ENCODE data around the gene PGPEP1.

- TF ChIP-seq SPI1 (IDR thresholded peaks at IDR 0.05; ENCODE audit: borderline replicate concordance, low read depth), result no peak
- no peak for TF ChIP-seq CTCF (IDR thresholded peaks at IDR 0.05; ENCODE audit: insufficient read depth, low read length)
- no peak for TF ChIP-seq POLR2AphosphoS5 (IDR thresholded peaks at IDR 0.05; ENCODE audit: low read depth)
- TF ChIP-seq, protein P1, sequence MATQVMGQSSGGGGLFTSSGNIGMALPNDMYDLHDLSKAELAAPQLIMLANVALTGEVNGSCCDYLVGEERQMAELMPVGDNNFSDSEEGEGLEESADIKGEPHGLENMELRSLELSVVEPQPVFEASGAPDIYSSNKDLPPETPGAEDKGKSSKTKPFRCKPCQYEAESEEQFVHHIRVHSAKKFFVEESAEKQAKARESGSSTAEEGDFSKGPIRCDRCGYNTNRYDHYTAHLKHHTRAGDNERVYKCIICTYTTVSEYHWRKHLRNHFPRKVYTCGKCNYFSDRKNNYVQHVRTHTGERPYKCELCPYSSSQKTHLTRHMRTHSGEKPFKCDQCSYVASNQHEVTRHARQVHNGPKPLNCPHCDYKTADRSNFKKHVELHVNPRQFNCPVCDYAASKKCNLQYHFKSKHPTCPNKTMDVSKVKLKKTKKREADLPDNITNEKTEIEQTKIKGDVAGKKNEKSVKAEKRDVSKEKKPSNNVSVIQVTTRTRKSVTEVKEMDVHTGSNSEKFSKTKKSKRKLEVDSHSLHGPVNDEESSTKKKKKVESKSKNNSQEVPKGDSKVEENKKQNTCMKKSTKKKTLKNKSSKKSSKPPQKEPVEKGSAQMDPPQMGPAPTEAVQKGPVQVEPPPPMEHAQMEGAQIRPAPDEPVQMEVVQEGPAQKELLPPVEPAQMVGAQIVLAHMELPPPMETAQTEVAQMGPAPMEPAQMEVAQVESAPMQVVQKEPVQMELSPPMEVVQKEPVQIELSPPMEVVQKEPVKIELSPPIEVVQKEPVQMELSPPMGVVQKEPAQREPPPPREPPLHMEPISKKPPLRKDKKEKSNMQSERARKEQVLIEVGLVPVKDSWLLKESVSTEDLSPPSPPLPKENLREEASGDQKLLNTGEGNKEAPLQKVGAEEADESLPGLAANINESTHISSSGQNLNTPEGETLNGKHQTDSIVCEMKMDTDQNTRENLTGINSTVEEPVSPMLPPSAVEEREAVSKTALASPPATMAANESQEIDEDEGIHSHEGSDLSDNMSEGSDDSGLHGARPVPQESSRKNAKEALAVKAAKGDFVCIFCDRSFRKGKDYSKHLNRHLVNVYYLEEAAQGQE (IDR thresholded peaks at IDR 0.05; ENCODE audit: insufficient replicate concordance, low read depth), result no peak
These were observed 7.8 kb downstream of the PGPEP1 start for GRCh38 chr19:18348171-18348570.
